Measurements from ENCODE around the gene PTPN11. TPM values are rescaled to one million over a fixed set of nuclear protein-coding genes. Genes with fewer than 3 reads are reported as not detected.
A peak's percentile ranks its signal among the peaks of the same experiment; 100 is the strongest.

The PTPN11 gene
- total RNA-seq, 1 donor from 2014 or later: 77.3 TPM

- no peak overlapping the region for H3K4me3 Mint-ChIP-seq (ENCODE audit: low read depth)
- no peak overlapping the region for H3K27ac Mint-ChIP-seq
- H3K36me3 Mint-ChIP-seq (ENCODE audit: insufficient read depth): no peaks in the 10 kb centered on the region
- no peak for DNase-seq (ENCODE audit: low spot score, unreplicated experiment)
- H3K27me3 Mint-ChIP-seq: no peaks in the 10 kb centered on the region
- no peak for TF ChIP-seq CTCF (IDR thresholded peaks at IDR 0.05; ENCODE audit: unreplicated experiment)
- no peaks in the 10 kb centered on the region for H3K4me1 Mint-ChIP-seq (ENCODE audit: low read depth)
- no peaks in the 10 kb centered on the region for H3K9me3 Mint-ChIP-seq (ENCODE audit: low read depth)
Measured at GRCh38 chr12:112523856-112524255, 105.1 kb downstream of the PTPN11 start.

GRCh38 chr12:112524269-112524668 lies 105.5 kb downstream of the PTPN11 start:
- Mint-ChIP-seq H3K27ac (no peak overlapping the region), H3K27me3 (no peaks in the 10 kb centered on the region), H3K36me3 (ENCODE audit: insufficient read depth) (no peaks in the 10 kb centered on the region), H3K4me1 (ENCODE audit: low read depth) (no peaks in the 10 kb centered on the region), H3K9me3 (ENCODE audit: low read depth) (no peaks in the 10 kb centered on the region), H3K4me3 (ENCODE audit: low read depth) (no peak overlapping the region)
- TF ChIP-seq CTCF (IDR thresholded peaks at IDR 0.05; ENCODE audit: unreplicated experiment): no peak
- DNase-seq (ENCODE audit: low spot score, unreplicated experiment): no peak

GRCh38 chr12:112524676-112525425 lies 106.1 kb downstream of the PTPN11 start:
- H3K4me1 Mint-ChIP-seq (ENCODE audit: low read depth): no peaks in the 10 kb centered on the region
- no peak overlapping the region for H3K4me3 Mint-ChIP-seq (ENCODE audit: low read depth)
- no peak overlapping the region for H3K27ac Mint-ChIP-seq
- no peak for DNase-seq (ENCODE audit: low spot score, unreplicated experiment)
- no peaks in the 10 kb centered on the region for H3K9me3 Mint-ChIP-seq (ENCODE audit: low read depth)
- H3K36me3 Mint-ChIP-seq (ENCODE audit: insufficient read depth): no peaks in the 10 kb centered on the region
- no peaks in the 10 kb centered on the region for H3K27me3 Mint-ChIP-seq
- peak; percentile 18 for TF ChIP-seq CTCF (IDR thresholded peaks at IDR 0.05; ENCODE audit: unreplicated experiment)

- Mint-ChIP-seq H3K9me3 (ENCODE audit: low read depth) (no peaks in the 10 kb centered on the region), H3K4me1 (ENCODE audit: low read depth) (no peaks in the 10 kb centered on the region), H3K36me3 (ENCODE audit: insufficient read depth) (no peaks in the 10 kb centered on the region), H3K27me3 (no peaks in the 10 kb centered on the region), H3K4me3 (ENCODE audit: low read depth) (no peak overlapping the region), H3K27ac (no peak overlapping the region)
- DNase-seq (ENCODE audit: low spot score, unreplicated experiment): no peak
- TF ChIP-seq CTCF (IDR thresholded peaks at IDR 0.05; ENCODE audit: unreplicated experiment): no peak
Measured at GRCh38 chr12:112525426-112525809, 106.7 kb downstream of the PTPN11 start.

- no peaks in the 10 kb centered on the region for H3K9me3 Mint-ChIP-seq (ENCODE audit: low read depth)
- DNase-seq (ENCODE audit: low spot score, unreplicated experiment): no peak
- no peak overlapping the region for H3K27ac Mint-ChIP-seq
- TF ChIP-seq CTCF (IDR thresholded peaks at IDR 0.05; ENCODE audit: unreplicated experiment): no peak
- H3K4me3 Mint-ChIP-seq (ENCODE audit: low read depth): no peak overlapping the region
- no peaks in the 10 kb centered on the region for H3K27me3 Mint-ChIP-seq
- H3K36me3 Mint-ChIP-seq (ENCODE audit: insufficient read depth): no peaks in the 10 kb centered on the region
- H3K4me1 Mint-ChIP-seq (ENCODE audit: low read depth): no peaks in the 10 kb centered on the region
Measured at GRCh38 chr12:112527082-112527481, 108.3 kb downstream of the PTPN11 start.
